Measurements from ENCODE around the gene PPM1A. TPM values are rescaled to one million over a fixed set of nuclear protein-coding genes. Genes with fewer than 3 reads are reported as not detected.

PPM1A gene
- total and polyA plus RNA-seq, 7 experiments from 2014 or later = 15.7 to 71.4 (median 43.0) TPM

DNA sequence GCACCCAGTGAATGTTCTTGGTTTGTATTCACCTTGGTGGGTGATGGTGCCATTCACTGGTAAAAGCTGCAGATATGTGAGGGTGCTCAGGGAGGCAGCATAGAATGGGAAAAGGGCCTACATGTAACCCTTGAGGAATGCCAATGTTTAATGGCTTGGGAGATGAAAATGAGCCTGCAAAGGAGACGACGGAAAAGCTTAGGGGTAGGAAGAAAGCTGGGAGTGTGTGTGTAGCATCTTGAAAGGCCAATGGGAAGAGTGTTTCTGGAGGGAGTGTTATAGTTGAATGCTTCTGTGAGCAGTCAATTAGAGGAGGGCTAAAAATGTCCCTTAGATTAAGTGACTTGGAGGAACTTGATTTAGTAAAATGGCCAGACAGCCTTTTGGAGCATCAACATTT, 24.9 kb downstream of the PPM1A start:
- POLR2A ChIA-PET = interaction anchor here (0.6 kb wide), 1 partner anchor 122 kb away, joined by 4 read pairs; no protein-coding TSS in a partner anchor
- no peaks in the 10 kb centered on the region for H3K27me3 Mint-ChIP-seq
- no peak overlapping the region for H3K4me3 ChIP-seq (ENCODE audit: low read length)
- H3K9me3 Mint-ChIP-seq = peaks cover 0 to 5% (median 0%) of the 10 kb centered on the region in 11 donors
- peaks cover 0 to 33% (median 26%) of the 10 kb centered on the region in 5 donors for H3K36me3 Mint-ChIP-seq
- H3K36me3 ChIP-seq (ENCODE audit: control insufficient read depth in 2 of 3, insufficient read depth in 3 of 3, low read length in 3 of 3) = no peaks in the 10 kb centered on the region
- ATAC-seq (no peak), DNase-seq (no peak)
- peaks cover 26 to 88% (median 77%) of the 10 kb centered on the region in 7 donors for H3K4me1 Mint-ChIP-seq
- H3K27ac ChIP-seq (ENCODE audit: low read depth, low read length) = no peak overlapping the region
- intact Hi-C loops (cut with micrococcal nuclease) = no loop called here
- H3K4me1 ChIP-seq (ENCODE audit: control insufficient read depth in 2 of 2, insufficient read depth in 2 of 2, low read length in 2 of 2) = peaks cover 7 to 30% of the 10 kb centered on the region in 2 donors
- CTCF ChIA-PET = no interaction called here
- H3K4me3 Mint-ChIP-seq = peak overlapping the region in 5 of 10 donors; percentile 3 to 36 (median 14)
- no peaks in the 10 kb centered on the region for H3K9me3 ChIP-seq (ENCODE audit: control insufficient read depth in 2 of 3, low read length in 3 of 3)
- H3K27me3 ChIP-seq (ENCODE audit: control insufficient read depth in 2 of 2, insufficient read depth in 2 of 2, low read length in 2 of 2) = no peaks in the 10 kb centered on the region
- H3K27ac Mint-ChIP-seq = no peak overlapping the region

DNA sequence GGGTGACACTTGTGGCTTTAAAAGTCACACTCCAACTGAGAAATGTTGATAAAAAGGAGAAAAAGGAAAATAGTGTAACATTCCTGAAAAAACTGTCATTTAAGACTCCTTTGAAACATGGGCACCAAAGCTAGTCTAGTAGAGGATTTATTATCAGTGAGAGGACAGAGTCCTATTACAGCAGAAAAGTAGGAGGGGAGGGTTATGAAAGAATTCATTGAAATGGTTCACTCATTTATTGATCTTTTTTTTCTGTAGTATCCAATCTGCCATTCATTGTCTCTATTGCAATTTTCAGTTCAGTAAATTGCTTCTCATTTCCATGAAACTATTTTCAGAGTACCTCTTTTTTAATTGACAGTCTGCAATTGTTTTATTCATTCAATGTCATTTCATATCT, 25.4 kb downstream of the PPM1A start:
- Mint-ChIP-seq H3K9me3 (peaks cover 0 to 5% (median 0%) of the 10 kb centered on the region in 11 donors), H3K4me3 (peak overlapping the region in 2 of 10 donors; percentile 3 to 35), H3K36me3 (peaks cover 0 to 31% (median 24%) of the 10 kb centered on the region in 5 donors), H3K27me3 (no peaks in the 10 kb centered on the region), H3K4me1 (peaks cover 24 to 87% (median 73%) of the 10 kb centered on the region in 7 donors), H3K27ac (no peak overlapping the region)
- H3K27me3 ChIP-seq (ENCODE audit: control insufficient read depth in 2 of 2, insufficient read depth in 2 of 2, low read length in 2 of 2) = no peaks in the 10 kb centered on the region
- no peak overlapping the region for H3K27ac ChIP-seq (ENCODE audit: low read depth, low read length)
- H3K4me3 ChIP-seq (ENCODE audit: low read length) = no peak overlapping the region
- ATAC-seq = no peak
- H3K36me3 ChIP-seq (ENCODE audit: control insufficient read depth in 2 of 3, insufficient read depth in 3 of 3, low read length in 3 of 3) = no peaks in the 10 kb centered on the region
- CTCF ChIA-PET = interaction anchor here (1.9 kb wide), 1 partner anchor 8 kb away, joined by 6 read pairs; no protein-coding TSS in a partner anchor
- DNase-seq = no peak
- no peaks in the 10 kb centered on the region for H3K9me3 ChIP-seq (ENCODE audit: control insufficient read depth in 2 of 3, low read length in 3 of 3)
- H3K4me1 ChIP-seq (ENCODE audit: control insufficient read depth in 2 of 2, insufficient read depth in 2 of 2, low read length in 2 of 2) = peaks cover 7 to 30% of the 10 kb centered on the region in 2 donors
- intact Hi-C loops (cut with micrococcal nuclease) = no loop called here
- POLR2A ChIA-PET = interaction anchor here (0.6 kb wide), 1 partner anchor 123 kb away, joined by 4 read pairs; no protein-coding TSS in a partner anchor

GRCh38 chr14:60275932-60276331, 26.9 kb downstream of the PPM1A start:
- Mint-ChIP-seq H3K4me1 (peaks cover 28 to 86% (median 73%) of the 10 kb centered on the region in 7 donors), H3K4me3 (no peak overlapping the region), H3K36me3 (peaks cover 0 to 28% (median 20%) of the 10 kb centered on the region in 5 donors), H3K27ac (no peak overlapping the region), H3K9me3 (no peaks in the 10 kb centered on the region), H3K27me3 (no peaks in the 10 kb centered on the region)
- CTCF ChIA-PET = interaction anchor here (0.7 to 1.9 kb wide), 2 partner anchors 9 to 22 kb away, joined by 6 read pairs; no protein-coding TSS in a partner anchor
- ATAC-seq (no peak), DNase-seq (no peak)
- no peak overlapping the region for H3K27ac ChIP-seq (ENCODE audit: low read depth, low read length)
- no peaks in the 10 kb centered on the region for H3K27me3 ChIP-seq (ENCODE audit: control insufficient read depth in 2 of 2, insufficient read depth in 2 of 2, low read length in 2 of 2)
- POLR2A ChIA-PET = interaction anchor here (0.7 kb wide), 1 partner anchor 169 kb away, joined by 6 read pairs; no protein-coding TSS in a partner anchor
- H3K9me3 ChIP-seq (ENCODE audit: control insufficient read depth in 2 of 3, low read length in 3 of 3) = no peaks in the 10 kb centered on the region
- no peaks in the 10 kb centered on the region for H3K36me3 ChIP-seq (ENCODE audit: control insufficient read depth in 2 of 3, insufficient read depth in 3 of 3, low read length in 3 of 3)
- peaks cover 7 to 30% of the 10 kb centered on the region in 2 donors for H3K4me1 ChIP-seq (ENCODE audit: control insufficient read depth in 2 of 2, insufficient read depth in 2 of 2, low read length in 2 of 2)
- no peak overlapping the region for H3K4me3 ChIP-seq (ENCODE audit: low read length)
- intact Hi-C loops (cut with micrococcal nuclease) = no loop called here

GRCh38 chr14:60276347-60276746, 27.3 kb downstream of the PPM1A start:
- no peaks in the 10 kb centered on the region for H3K9me3 ChIP-seq (ENCODE audit: control insufficient read depth in 2 of 3, low read length in 3 of 3)
- Mint-ChIP-seq H3K9me3 (no peaks in the 10 kb centered on the region), H3K36me3 (peaks cover 0 to 24% (median 20%) of the 10 kb centered on the region in 5 donors), H3K4me3 (peak overlapping the region in 1 of 10 donors; percentile 10), H3K27me3 (no peaks in the 10 kb centered on the region), H3K4me1 (peaks cover 24 to 83% (median 71%) of the 10 kb centered on the region in 7 donors), H3K27ac (no peak overlapping the region)
- ChIA-PET CTCF (interaction anchor here (0.7 to 1.9 kb wide), 2 partner anchors 10 to 22 kb away, joined by 6 read pairs; no protein-coding TSS in a partner anchor), POLR2A (no interaction called here)
- DNase-seq (no peak), ATAC-seq (no peak)
- no peak overlapping the region for H3K27ac ChIP-seq (ENCODE audit: low read depth, low read length)
- H3K4me1 ChIP-seq (ENCODE audit: control insufficient read depth in 2 of 2, insufficient read depth in 2 of 2, low read length in 2 of 2) = peaks cover 7 to 29% of the 10 kb centered on the region in 2 donors
- no peak overlapping the region for H3K4me3 ChIP-seq (ENCODE audit: low read length)
- H3K27me3 ChIP-seq (ENCODE audit: control insufficient read depth in 2 of 2, insufficient read depth in 2 of 2, low read length in 2 of 2) = no peaks in the 10 kb centered on the region
- H3K36me3 ChIP-seq (ENCODE audit: control insufficient read depth in 2 of 3, insufficient read depth in 3 of 3, low read length in 3 of 3) = no peaks in the 10 kb centered on the region
- intact Hi-C loops (cut with micrococcal nuclease) = no loop called here

DNA sequence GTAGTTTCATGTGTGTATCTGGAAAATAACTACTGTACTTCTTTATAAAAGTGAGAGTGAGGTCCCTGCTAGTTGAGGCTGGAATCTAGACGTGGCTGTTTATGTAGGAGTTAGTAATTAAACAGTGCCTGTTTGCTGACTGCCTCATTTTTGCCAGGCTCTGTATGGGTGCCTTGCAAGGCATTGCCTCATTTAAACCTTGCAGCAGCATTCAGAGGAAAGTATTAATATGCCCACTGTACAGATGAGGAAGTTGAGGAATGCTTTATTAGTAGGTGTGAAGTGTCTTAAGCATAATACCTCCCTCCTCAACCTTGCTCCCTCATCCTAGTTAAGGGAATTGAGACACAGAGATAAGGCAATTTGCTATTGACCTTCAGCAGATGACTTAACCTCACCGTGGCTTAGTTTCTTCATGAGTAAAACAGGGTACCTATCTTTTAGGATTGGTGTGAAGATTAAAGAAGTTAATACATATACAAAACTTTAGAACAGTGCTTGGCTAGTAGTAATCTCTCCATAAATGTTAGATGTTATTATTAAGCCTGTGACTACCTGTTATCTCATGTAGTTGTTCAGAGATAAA, 28.7 kb downstream of the PPM1A start:
- CTCF ChIA-PET = interaction anchor here (1.7 kb wide), 1 partner anchor 12 kb away, joined by 4 read pairs; no protein-coding TSS in a partner anchor
- ATAC-seq = no peak

DNA sequence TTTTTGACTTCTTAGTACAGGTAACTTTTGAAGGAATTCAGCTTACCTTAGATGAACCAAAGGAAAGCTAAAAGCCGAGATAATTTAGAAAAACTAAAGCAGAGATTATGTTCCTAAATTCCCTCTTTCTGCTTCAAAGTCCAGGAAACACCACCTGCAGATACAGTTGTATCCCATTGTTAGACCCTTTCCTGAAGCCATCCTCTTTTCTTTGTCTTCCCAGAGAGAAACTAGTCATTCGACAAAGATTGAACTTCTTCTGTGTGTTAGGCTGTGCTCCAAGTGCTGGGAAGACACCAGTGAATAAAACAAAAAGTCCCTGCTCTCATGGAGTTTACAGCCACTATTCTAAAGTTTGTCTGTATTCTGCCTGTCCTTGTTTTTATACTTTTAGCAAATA, 29.3 kb downstream of the PPM1A start:
- Histone ChIP-seq H3K27me3 (ENCODE audit: control insufficient read depth in 2 of 2, insufficient read depth in 2 of 2, low read length in 2 of 2) (no peaks in the 10 kb centered on the region), H3K4me3 (ENCODE audit: low read length) (no peak overlapping the region), H3K4me1 (ENCODE audit: control insufficient read depth in 2 of 2, insufficient read depth in 2 of 2, low read length in 2 of 2) (peaks cover 0 to 10% of the 10 kb centered on the region in 2 donors), H3K9me3 (ENCODE audit: control insufficient read depth in 2 of 3, low read length in 3 of 3) (no peaks in the 10 kb centered on the region), H3K36me3 (ENCODE audit: control insufficient read depth in 2 of 3, insufficient read depth in 3 of 3, low read length in 3 of 3) (peaks cover 0 to 11% (median 3%) of the 10 kb centered on the region in 3 experiments), H3K27ac (ENCODE audit: low read depth, low read length) (no peak overlapping the region)
- intact Hi-C loops (cut with micrococcal nuclease) = no loop called here
- Mint-ChIP-seq H3K4me1 (peaks cover 12 to 72% (median 59%) of the 10 kb centered on the region in 7 donors), H3K27ac (no peak overlapping the region), H3K27me3 (no peaks in the 10 kb centered on the region), H3K4me3 (no peak overlapping the region), H3K36me3 (peaks cover 11 to 32% (median 30%) of the 10 kb centered on the region in 5 donors), H3K9me3 (no peaks in the 10 kb centered on the region)
- no peak for DNase-seq
- CTCF ChIA-PET = interaction anchor here (1.7 kb wide), 1 partner anchor 12 kb away, joined by 4 read pairs; no protein-coding TSS in a partner anchor
- POLR2A ChIA-PET = no interaction called here
- ATAC-seq = no peak

More for the DNA sequence above, 28.7 kb downstream of the PPM1A start:
- peaks cover 18 to 79% (median 64%) of the 10 kb centered on the region in 7 donors for H3K4me1 Mint-ChIP-seq
- H3K4me3 ChIP-seq (ENCODE audit: low read length) = no peak overlapping the region
- H3K27ac Mint-ChIP-seq = peak overlapping the region in 1 of 9 donors; percentile 39
- H3K36me3 Mint-ChIP-seq = peaks cover 4 to 29% (median 26%) of the 10 kb centered on the region in 5 donors
- H3K4me3 Mint-ChIP-seq = no peak overlapping the region
- H3K4me1 ChIP-seq (ENCODE audit: control insufficient read depth in 2 of 2, insufficient read depth in 2 of 2, low read length in 2 of 2) = peaks cover 5 to 17% of the 10 kb centered on the region in 2 donors
- H3K27ac ChIP-seq (ENCODE audit: low read depth, low read length) = no peak overlapping the region
- POLR2A ChIA-PET = no interaction called here
- DNase-seq = no peak
- H3K9me3 Mint-ChIP-seq = no peaks in the 10 kb centered on the region
- intact Hi-C loops (cut with micrococcal nuclease) = no loop called here
- H3K27me3 Mint-ChIP-seq = no peaks in the 10 kb centered on the region
- H3K36me3 ChIP-seq (ENCODE audit: control insufficient read depth in 2 of 3, insufficient read depth in 3 of 3, low read length in 3 of 3) = peaks cover 0 to 4% (median 3%) of the 10 kb centered on the region in 3 experiments
- no peaks in the 10 kb centered on the region for H3K9me3 ChIP-seq (ENCODE audit: control insufficient read depth in 2 of 3, low read length in 3 of 3)
- H3K27me3 ChIP-seq (ENCODE audit: control insufficient read depth in 2 of 2, insufficient read depth in 2 of 2, low read length in 2 of 2) = no peaks in the 10 kb centered on the region

Data from naive thymus-derived CD4-positive, alpha-beta T cell (primary cell).